H9 (cell line): ENCODE results near the gene CAPN12. TPM values are rescaled to one million over a fixed set of nuclear protein-coding genes. Genes with fewer than 3 reads are reported as not detected.
"Not testable (repeated sequence)": the region's sequence is repeated elsewhere in the genome, so short reads cannot be mapped to it uniquely, and the experiment has no call there.

Experiments
- DNase-seq: peaks from one replicate; pipeline ENCODE4 v3.0.0-alpha.2; 2017
- H2AFZ ChIP-seq: one replicate; pipeline ENCODE4 v1.6.1; 2013; ENCODE audit warnings: mild to moderate bottlenecking, low read length, control low read depth, moderate library complexity
- H2AK5ac ChIP-seq: 2 replicates; pipeline ENCODE4 v1.6.1; 2013; ENCODE audit warnings: low read length, control low read depth, mixed read lengths; ENCODE audit not compliant: insufficient read length
- H2BK120ac ChIP-seq: one replicate; pipeline ENCODE4 v1.6.1; 2013; ENCODE audit warnings: low read depth, mild to moderate bottlenecking, low read length, control low read depth, inconsistent platforms; ENCODE audit not compliant: poor library complexity, severe bottlenecking
- H2BK12ac ChIP-seq: 2 replicates; pipeline ENCODE4 v1.6.1; 2013; ENCODE audit warnings: low read length, control low read depth, mixed read lengths, low read depth; ENCODE audit not compliant: insufficient read length
- H2BK15ac ChIP-seq: 2 replicates; pipeline ENCODE4 v1.6.1; 2013; ENCODE audit warnings: low read depth, low read length, control low read depth
- H2BK20ac ChIP-seq: one replicate; pipeline ENCODE4 v1.6.1; 2013; ENCODE audit warnings: low read depth, mild to moderate bottlenecking, low read length, control low read depth, inconsistent platforms; ENCODE audit not compliant: poor library complexity, severe bottlenecking
- H2BK5ac ChIP-seq: 2 replicates; pipeline ENCODE4 v1.6.1; 2013; ENCODE audit warnings: low read length, control low read depth, mixed read lengths; ENCODE audit not compliant: insufficient read length
- H3K14ac ChIP-seq: 2 replicates; pipeline ENCODE4 v1.6.1; 2013; ENCODE audit warnings: low read length, control low read depth; ENCODE audit not compliant: insufficient read depth
- H3K18ac ChIP-seq: 2 replicates; pipeline ENCODE4 v1.6.1; 2013; ENCODE audit warnings: low read depth, mild to moderate bottlenecking, mixed read lengths, low read length, control low read depth; ENCODE audit not compliant: insufficient read length
- H3K23ac ChIP-seq: 2 replicates; pipeline ENCODE4 v1.6.1; 2013; ENCODE audit warnings: low read length, control low read depth, mixed read lengths, low read depth; ENCODE audit not compliant: insufficient read length
- H3K23me2 ChIP-seq: 2 replicates; pipeline ENCODE4 v1.6.1; 2013; ENCODE audit warnings: low read depth, mild to moderate bottlenecking, mixed read lengths, low read length, control low read depth; ENCODE audit not compliant: insufficient read length, poor library complexity, severe bottlenecking
- H3K27ac ChIP-seq: 2 replicates; pipeline ENCODE4 v1.5.1; 2013; ENCODE audit warnings: low read length, control low read depth, mixed read lengths, low read depth; ENCODE audit not compliant: insufficient read length
- H3K27me3 ChIP-seq: 2 replicates; pipeline ENCODE4 v1.6.1; 2013; ENCODE audit warnings: low read length, control low read depth, inconsistent platforms; ENCODE audit not compliant: insufficient read depth
- H3K4ac ChIP-seq: 2 replicates; pipeline ENCODE4 v1.6.1; 2013; ENCODE audit warnings: low read depth, mild to moderate bottlenecking, control low read depth, inconsistent platforms, low read length, moderate library complexity
- H3K4me1 ChIP-seq: 2 replicates; pipeline ENCODE4 v1.6.1; 2013; ENCODE audit warnings: low read length, control low read depth, inconsistent platforms; ENCODE audit not compliant: insufficient read depth
- H3K4me2 ChIP-seq: 2 replicates; pipeline ENCODE4 v1.6.1; 2013; ENCODE audit warnings: low read length, control low read depth, mixed read lengths; ENCODE audit not compliant: insufficient read length, insufficient read depth
- H3K56ac ChIP-seq: 2 replicates; pipeline ENCODE4 v1.6.1; 2013; ENCODE audit warnings: low read depth, mild to moderate bottlenecking, mixed read lengths, low read length, control low read depth; ENCODE audit not compliant: insufficient read length
- H3K79me1 ChIP-seq: 2 replicates; pipeline ENCODE4 v1.6.1; 2013; ENCODE audit warnings: low read depth, mild to moderate bottlenecking, moderate library complexity, low read length, control low read depth, inconsistent platforms; ENCODE audit not compliant: insufficient read depth, poor library complexity, severe bottlenecking
- H3K79me2 ChIP-seq: 2 replicates; pipeline ENCODE4 v1.6.1; 2013; ENCODE audit warnings: low read length, control low read depth, inconsistent platforms; ENCODE audit not compliant: insufficient read depth
- H3K9ac ChIP-seq: 2 replicates; pipeline ENCODE4 v1.6.1; 2013; ENCODE audit warnings: low read length, control low read depth, mixed read lengths; ENCODE audit not compliant: insufficient read length; ENCODE audit errors: extremely low read depth
- H3K9me3 ChIP-seq: one replicate; pipeline ENCODE4 v1.6.1; 2013; ENCODE audit warnings: low read depth, low read length, inconsistent platforms; ENCODE audit not compliant: control insufficient read depth
- H3T11ph ChIP-seq: one replicate; pipeline ENCODE4 v1.6.1; 2013; ENCODE audit warnings: mild to moderate bottlenecking, low read length, control low read depth, inconsistent platforms
- H4K20me1 ChIP-seq: one replicate; pipeline ENCODE4 v1.6.1; 2013; ENCODE audit not compliant: control insufficient read depth, insufficient read length, insufficient read depth
- H4K5ac ChIP-seq: 2 replicates; pipeline ENCODE4 v1.6.1; 2013; ENCODE audit warnings: low read depth, mild to moderate bottlenecking, mixed read lengths, low read length, control low read depth; ENCODE audit not compliant: insufficient read length
- H4K8ac ChIP-seq: replicated peaks from 2 replicates; pipeline ENCODE4 v1.6.1; 2013; ENCODE audit warnings: low read length, control low read depth, mixed read lengths, low read depth; ENCODE audit not compliant: insufficient read length
- H4K91ac ChIP-seq: 2 replicates; pipeline ENCODE4 v1.6.1; 2013; ENCODE audit warnings: low read depth, mild to moderate bottlenecking, moderate library complexity, mixed read lengths, low read length, control low read depth; ENCODE audit not compliant: insufficient read length
- H3K27ac Mint-ChIP-seq, 3 experiments: 2 replicates in 2 of 3; 3 replicates in 1 of 3; pipeline ENCODE4 v1.8.0; 2020 to 2021; ENCODE audit warnings: mixed read lengths in 3 of 3, mild to moderate bottlenecking in 1 of 3, moderate library complexity in 1 of 3
- H3K27me3 Mint-ChIP-seq: 2 replicates; pipeline ENCODE4 v1.8.0; 2021; ENCODE audit warnings: low read depth, mild to moderate bottlenecking, moderate library complexity, mixed read lengths
- H3K36me3 Mint-ChIP-seq, 3 experiments: 2 replicates in 2 of 3; 3 replicates in 1 of 3; pipeline ENCODE4 v1.8.0; 2020 to 2021; ENCODE audit warnings: low read depth in 3 of 3, mixed read lengths in 3 of 3; ENCODE audit not compliant: insufficient read depth in 1 of 3
- H3K4me1 Mint-ChIP-seq, 2 experiments: 2 replicates each; pipeline ENCODE4 v1.8.0; 2020; ENCODE audit warnings: mixed read lengths in 2 of 2
- H3K4me3 Mint-ChIP-seq, 2 experiments: 2 replicates in 1 of 2; 3 replicates in 1 of 2; pipeline ENCODE4 v1.8.0; 2020 to 2021; ENCODE audit warnings: mild to moderate bottlenecking in 2 of 2, mixed read lengths in 2 of 2, moderate library complexity in 1 of 2
- H3K9me3 Mint-ChIP-seq, 2 experiments: 2 replicates in 1 of 2; 3 replicates in 1 of 2; pipeline ENCODE4 v1.8.0; 2020; ENCODE audit warnings: mild to moderate bottlenecking in 2 of 2, mixed read lengths in 2 of 2, moderate library complexity in 1 of 2
- CTCF ChIP-seq: fragments of 200-600 bp; sonication (generic); conservative IDR thresholded peaks from 3 replicates; pipeline ENCODE4 v1.8.0; 2021; ENCODE audit warnings: antibody characterized with exemption, mild to moderate bottlenecking
- WGBS: extraction: QIAGEN DNeasy Blood & Tissue Kit; methylation state at CpG from one replicate; pipeline ENCODE4 v1.1.7; 2013; ENCODE audit warnings: missing lambda C conversion rate, low lambda C conversion rate, mixed read lengths; ENCODE audit not compliant: insufficient read length; ENCODE audit errors: extremely low coverage; 5-methylcytosine and 5-hydroxymethylcytosine counted together
- total RNA-seq: library from RNA; stranded (reverse); gene quantifications from 2 replicates; pipeline ENCODE4 v1.2.1, GENCODE V29; 2021

CAPN12 gene
- total RNA-seq, 1 experiment from 2014 or later = 10.5 TPM

- Histone ChIP-seq H3T11ph (no peak overlapping the region), H3K23me2 (no peaks in the 10 kb centered on the region), H2AFZ (no peak overlapping the region), H4K20me1 (no peaks in the 10 kb centered on the region), H2BK120ac (no peak overlapping the region), H3K18ac (no peak overlapping the region), H3K4me1 (no peaks in the 10 kb centered on the region), H2BK12ac (no peak overlapping the region), H2BK20ac (no peak overlapping the region), H2BK15ac (no peak overlapping the region), H3K9ac (no peak overlapping the region), H4K8ac (no peak overlapping the region), H3K9me3 (no peaks in the 10 kb centered on the region), H2BK5ac (no peak overlapping the region), H3K14ac (no peak overlapping the region), H3K4me2 (no peak overlapping the region), H4K91ac (no peak overlapping the region), H3K27ac (no peak overlapping the region), H4K5ac (no peak overlapping the region), H3K79me2 (no peaks in the 10 kb centered on the region), H3K23ac (no peak overlapping the region), H3K4ac (no peak overlapping the region), H3K56ac (no peak overlapping the region), H2AK5ac (no peak overlapping the region), H3K27me3 (no peaks in the 10 kb centered on the region), H3K79me1 (no peaks in the 10 kb centered on the region)
- whole genome bisulfite sequencing = no CpG with 5 or more reads among the region's 11 CpGs
- H3K27ac Mint-ChIP-seq = no peak overlapping the region; a peak in 1 of 7 replicates
- H3K27me3 Mint-ChIP-seq = peaks cover 6% of the 10 kb centered on the region
- no peak overlapping the region for H3K4me3 Mint-ChIP-seq
- TF ChIP-seq CTCF = no peak
- no peaks in the 10 kb centered on the region for H3K36me3 Mint-ChIP-seq
- no peaks in the 10 kb centered on the region; a peak in 1 of 5 replicates for H3K9me3 Mint-ChIP-seq
- no peak for DNase-seq
- H3K4me1 Mint-ChIP-seq = peaks cover 3 to 9% of the 10 kb centered on the region in 2 experiments
Measured at GRCh38 chr19:38786572-38787265, 42.4 kb upstream of the CAPN12 start.

- DNase-seq = not testable (repeated sequence)
Measured at GRCh38 chr19:38786061-38786460, 41.8 kb upstream of the CAPN12 start.

More at GRCh38 chr19:38786061-38786460, 41.8 kb upstream of the CAPN12 start:
- H3K9me3 Mint-ChIP-seq, H3K36me3 Mint-ChIP-seq, H4K8ac ChIP-seq, H3K4me1 ChIP-seq, H2BK15ac ChIP-seq, H4K91ac ChIP-seq, H3K56ac ChIP-seq, H3K23ac ChIP-seq, H3K14ac ChIP-seq, H2AK5ac ChIP-seq, H2BK120ac ChIP-seq, H4K5ac ChIP-seq, H3K4me3 Mint-ChIP-seq, H3K4me2 ChIP-seq, H3K9ac ChIP-seq, H3K9me3 ChIP-seq, H3K79me2 ChIP-seq, H3K4ac ChIP-seq, H3K27ac Mint-ChIP-seq, H2BK12ac ChIP-seq, H4K20me1 ChIP-seq, H3K18ac ChIP-seq, H3K27me3 ChIP-seq, H2BK5ac ChIP-seq, H3K27ac ChIP-seq, H2AFZ ChIP-seq, H2BK20ac ChIP-seq, H3K23me2 ChIP-seq, H3K4me1 Mint-ChIP-seq, H3T11ph ChIP-seq, H3K79me1 ChIP-seq: not testable (repeated sequence)
- H3K27me3 Mint-ChIP-seq = peaks cover 11% of the 10 kb centered on the region
- WGBS = no CpG with 5 or more reads among the region's 3 CpGs
